ENCODE results near the gene CTCF. TPM values are rescaled to one million over a fixed set of nuclear protein-coding genes. Genes with fewer than 3 reads are reported as not detected.

CTCF gene
- total RNA-seq, 1 experiment from 2014 or later = 30.3 TPM

GRCh38 chr16:67661886-67662652, 99.7 kb downstream of the CTCF start:
- POLR2A ChIA-PET (ENCODE audit: unreplicated experiment) = no interaction called here

GRCh38 chr16:67662653-67663010, 100.3 kb downstream of the CTCF start:
- Histone ChIP-seq H3K9me2 (replicated peaks; ENCODE audit: low read length) (no peaks in the 10 kb centered on the region), H3K36me3 (ENCODE audit: low read depth, low read length) (no peaks in the 10 kb centered on the region), H3K27me3 (ENCODE audit: low read length) (no peaks in the 10 kb centered on the region), H3K4me1 (ENCODE audit: insufficient read depth, low read length) (peaks cover 6% of the 10 kb centered on the region; the same call in 1 of the 2 replicates), H3K4me3 (ENCODE audit: low read length) (no peak overlapping the region), H3F3A (ENCODE audit: low read length, unreplicated experiment) (peaks cover 3% of the 10 kb centered on the region), H3K27ac (ENCODE audit: low read length) (no peak overlapping the region), H4K20me1 (ENCODE audit: low read length) (no peaks in the 10 kb centered on the region), H3K79me2 (ENCODE audit: low read length) (peaks cover 11% of the 10 kb centered on the region), H3K4me2 (ENCODE audit: low read length) (no peak overlapping the region), H3K9me3 (ENCODE audit: low read length) (no peaks in the 10 kb centered on the region), H2AFZ (ENCODE audit: low read length) (no peak overlapping the region), H3K9ac (ENCODE audit: low read length) (no peak overlapping the region)
- ChIA-PET POLR2A (ENCODE audit: unreplicated experiment) (no interaction called here), CTCF (no interaction called here)
- TF ChIP-seq EZH2 (IDR thresholded peaks at IDR 0.05; ENCODE audit: low read length, unreplicated experiment) = no peak
- TF ChIP-seq CTCF (conservative IDR thresholded peaks at IDR 0.05; ENCODE audit: low read depth, low read length) = no peak
- no peak for TF ChIP-seq EZH2phosphoT487 (IDR thresholded peaks at IDR 0.05; ENCODE audit: borderline replicate concordance, low read length)
- no peak for DNase-seq
- no TSS peak for BruUV-seq (replicated peaks)
- intact Hi-C loops (cut with micrococcal nuclease) = no loop called here
- no peak for ATAC-seq

More at GRCh38 chr16:67661886-67662652, 99.7 kb downstream of the CTCF start:
- no peaks in the 10 kb centered on the region for H3K9me3 ChIP-seq (ENCODE audit: low read length)
- H3K4me2 ChIP-seq (ENCODE audit: low read length) = peak overlapping the region; percentile 100
- H3K9ac ChIP-seq (ENCODE audit: low read length) = no peak overlapping the region
- peaks cover 6% of the 10 kb centered on the region; the same call in 1 of the 2 replicates for H3K4me1 ChIP-seq (ENCODE audit: insufficient read depth, low read length)
- intact Hi-C loops (cut with micrococcal nuclease) = loop anchor here (2.0 kb wide), 1 partner anchor 99 kb away; the partner anchor contains the start of gene CTCF
- TF ChIP-seq EZH2phosphoT487 (IDR thresholded peaks at IDR 0.05; ENCODE audit: borderline replicate concordance, low read length) (no peak), EZH2 (IDR thresholded peaks at IDR 0.05; ENCODE audit: low read length, unreplicated experiment) (no peak), CTCF (conservative IDR thresholded peaks at IDR 0.05; ENCODE audit: low read depth, low read length) (no peak)
- H3K27me3 ChIP-seq (ENCODE audit: low read length) = no peaks in the 10 kb centered on the region
- H2AFZ ChIP-seq (ENCODE audit: low read length) = no peak overlapping the region
- H4K20me1 ChIP-seq (ENCODE audit: low read length) = no peaks in the 10 kb centered on the region
- no peaks in the 10 kb centered on the region for H3K36me3 ChIP-seq (ENCODE audit: low read depth, low read length)
- H3K4me3 ChIP-seq (ENCODE audit: low read length) = no peak overlapping the region; the same call in 1 of the 2 replicates
- no TSS peak for BruUV-seq (replicated peaks)
- CTCF ChIA-PET = no interaction called here
- DNase-seq = no peak
- no peak for ATAC-seq
- peaks cover 11% of the 10 kb centered on the region for H3K79me2 ChIP-seq (ENCODE audit: low read length)
- peaks cover 3% of the 10 kb centered on the region for H3F3A ChIP-seq (ENCODE audit: low read length, unreplicated experiment)
- no peaks in the 10 kb centered on the region for H3K9me2 ChIP-seq (replicated peaks; ENCODE audit: low read length)
- no peak overlapping the region for H3K27ac ChIP-seq (ENCODE audit: low read length)
